ENCODE measurements around the gene TOP1.

GRCh38 chr20:41007481-41007880 lies 21.1 kb upstream of the TOP1 start:
- TF ChIP-seq POLR2A (IDR thresholded peaks at IDR 0.05) (no peak), CTCF (IDR thresholded peaks at IDR 0.05) (no peak)
